Left lung (tissue), 10 donors: ENCODE data around the gene DCUN1D3. TPM values are rescaled to one million over a fixed set of nuclear protein-coding genes. Genes with fewer than 3 reads are reported as not detected.
A peak's percentile ranks its signal among the peaks of the same experiment; 100 is the strongest.
"Not testable (repeated sequence)": the region's sequence is repeated elsewhere in the genome, so short reads cannot be mapped to it uniquely, and the experiment has no call there.

Experiments used
- ATAC-seq: fragments of 200-7000 bp; cut with Tn5 transposase; one replicate; pipeline ENCODE4 v1.9.1; 2020; ENCODE audit warnings: moderate library complexity
- DNase-seq, 4 donors: peaks; one replicate each; pipeline ENCODE4 v3.0.0-alpha.2; 2013 to 2020
- H3K27ac ChIP-seq, 2 donors: fragments of 200-600 bp; sonication (generic) in 1 of 2; one replicate each; pipeline versions ENCODE4 v1.5.0 to v1.8.0; 2020 to 2021
- H3K27me3 ChIP-seq, 2 donors: fragments of 200-600 bp; sonication (generic) in 1 of 2; one replicate each; pipeline versions ENCODE4 v1.5.0 to v1.8.0; 2020 to 2021
- H3K36me3 ChIP-seq, 2 donors: fragments of 200-600 bp; sonication (generic) in 1 of 2; one replicate each; pipeline versions ENCODE4 v1.5.0 to v1.8.0; 2020 to 2021
- H3K4me1 ChIP-seq, 2 donors: fragments of 200-600 bp; one replicate each; pipeline ENCODE4 v1.8.0; 2021
- H3K4me3 ChIP-seq, 2 donors: fragments of 200-600 bp; sonication (generic) in 1 of 2; one replicate each; pipeline versions ENCODE4 v1.5.0 to v1.8.0; 2020 to 2021; ENCODE audit warnings: mild to moderate bottlenecking in 1 of 2
- H3K9me3 ChIP-seq, 2 donors: fragments of 200-600 bp; sonication (generic) in 1 of 2; one replicate each; pipeline versions ENCODE4 v1.5.0 to v1.8.0; 2020 to 2021
- intact Hi-C, 2 donors: fragments of 100-400 bp; cut with DNase I; formaldehyde crosslinking; loops; one replicate each; pipeline versions ENCODE4 v1.11.2 to v1.14.2; 2022
- polyA plus RNA-seq, 6 donors: library from polyadenylated mRNA; unstranded; fragments of 120-200 nt; gene quantifications; one replicate each; pipeline ENCODE4 v1.2.1, GENCODE V29; 2013; ENCODE audit not compliant: insufficient read length in 6 of 6
- total RNA-seq, 2 donors: library from RNA; stranded (reverse); fragmentation: NEBNext Ultra II Directional; extraction: Animal tissue kit (Norgen Biotek cat#: 25700); gene quantifications; one replicate each; pipeline ENCODE4 v1.2.1, GENCODE V29; 2021
- TF ChIP-seq, protein P1 (sequence below), 2 donors: fragments of 200-600 bp; sonication (generic) in 1 of 2; IDR thresholded peaks; one replicate each; pipeline versions ENCODE4 v1.5.0 to v1.8.0; 2021; ENCODE audit warnings: antibody characterized with exemption in 2 of 2
- donor health status: DM: no; HTN: yes; CAD: no.
- donor health status: DM: no; HTN: no; CAD: no.

DCUN1D3 gene
- total and polyA plus RNA-seq, 8 donors, result 8.5 to 27.1 (median 9.9) TPM

- TF ChIP-seq, protein P1, sequence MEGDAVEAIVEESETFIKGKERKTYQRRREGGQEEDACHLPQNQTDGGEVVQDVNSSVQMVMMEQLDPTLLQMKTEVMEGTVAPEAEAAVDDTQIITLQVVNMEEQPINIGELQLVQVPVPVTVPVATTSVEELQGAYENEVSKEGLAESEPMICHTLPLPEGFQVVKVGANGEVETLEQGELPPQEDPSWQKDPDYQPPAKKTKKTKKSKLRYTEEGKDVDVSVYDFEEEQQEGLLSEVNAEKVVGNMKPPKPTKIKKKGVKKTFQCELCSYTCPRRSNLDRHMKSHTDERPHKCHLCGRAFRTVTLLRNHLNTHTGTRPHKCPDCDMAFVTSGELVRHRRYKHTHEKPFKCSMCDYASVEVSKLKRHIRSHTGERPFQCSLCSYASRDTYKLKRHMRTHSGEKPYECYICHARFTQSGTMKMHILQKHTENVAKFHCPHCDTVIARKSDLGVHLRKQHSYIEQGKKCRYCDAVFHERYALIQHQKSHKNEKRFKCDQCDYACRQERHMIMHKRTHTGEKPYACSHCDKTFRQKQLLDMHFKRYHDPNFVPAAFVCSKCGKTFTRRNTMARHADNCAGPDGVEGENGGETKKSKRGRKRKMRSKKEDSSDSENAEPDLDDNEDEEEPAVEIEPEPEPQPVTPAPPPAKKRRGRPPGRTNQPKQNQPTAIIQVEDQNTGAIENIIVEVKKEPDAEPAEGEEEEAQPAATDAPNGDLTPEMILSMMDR (IDR thresholded peaks at IDR 0.05), result no peak
Observed at GRCh38 chr16:20868890-20869289, 31.3 kb downstream of the DCUN1D3 start.

GRCh38 chr16:20867585-20867984 lies 32.6 kb downstream of the DCUN1D3 start:
- H3K4me3 ChIP-seq, result no peak overlapping the region
- ATAC-seq (no peak), DNase-seq (no peak)
- peak overlapping the region in 1 of 2 donors; percentile 7 for H3K27ac ChIP-seq
- H3K4me1 ChIP-seq, result peaks cover 57 to 68% of the 10 kb centered on the region in 2 donors
- intact Hi-C loops, result no loop called here
- peaks cover 0 to under 1% of the 10 kb centered on the region in 2 donors for H3K36me3 ChIP-seq
- H3K9me3 ChIP-seq, result no peaks in the 10 kb centered on the region
- no peaks in the 10 kb centered on the region for H3K27me3 ChIP-seq
- TF ChIP-seq, protein P1 (IDR thresholded peaks at IDR 0.05), result no peak

More at GRCh38 chr16:20868890-20869289, 31.3 kb downstream of the DCUN1D3 start:
- Histone ChIP-seq H3K4me3 (no peak overlapping the region), H3K27me3 (no peaks in the 10 kb centered on the region), H3K9me3 (no peaks in the 10 kb centered on the region), H3K4me1 (peaks cover 63 to 80% of the 10 kb centered on the region in 2 donors), H3K27ac (peak overlapping the region in 1 of 2 donors; percentile 30), H3K36me3 (no peaks in the 10 kb centered on the region)
- intact Hi-C loops, result no loop called here
- peak; percentile 91 for ATAC-seq
- peak; percentile 42 to 89 (median 82) for DNase-seq

- ATAC-seq, result no peak
- Histone ChIP-seq H3K9me3 (no peaks in the 10 kb centered on the region), H3K27ac (peak overlapping the region in 1 of 2 donors; percentile 53), H3K4me3 (no peak overlapping the region), H3K27me3 (no peaks in the 10 kb centered on the region), H3K4me1 (peaks cover 54 to 62% of the 10 kb centered on the region in 2 donors), H3K36me3 (peaks cover 0 to 9% of the 10 kb centered on the region in 2 donors)
- no peak for DNase-seq
- TF ChIP-seq, protein P1 (IDR thresholded peaks at IDR 0.05), result no peak
- intact Hi-C loops, result no loop called here
Observed at GRCh38 chr16:20866801-20867200, 33.4 kb downstream of the DCUN1D3 start.

DNA sequence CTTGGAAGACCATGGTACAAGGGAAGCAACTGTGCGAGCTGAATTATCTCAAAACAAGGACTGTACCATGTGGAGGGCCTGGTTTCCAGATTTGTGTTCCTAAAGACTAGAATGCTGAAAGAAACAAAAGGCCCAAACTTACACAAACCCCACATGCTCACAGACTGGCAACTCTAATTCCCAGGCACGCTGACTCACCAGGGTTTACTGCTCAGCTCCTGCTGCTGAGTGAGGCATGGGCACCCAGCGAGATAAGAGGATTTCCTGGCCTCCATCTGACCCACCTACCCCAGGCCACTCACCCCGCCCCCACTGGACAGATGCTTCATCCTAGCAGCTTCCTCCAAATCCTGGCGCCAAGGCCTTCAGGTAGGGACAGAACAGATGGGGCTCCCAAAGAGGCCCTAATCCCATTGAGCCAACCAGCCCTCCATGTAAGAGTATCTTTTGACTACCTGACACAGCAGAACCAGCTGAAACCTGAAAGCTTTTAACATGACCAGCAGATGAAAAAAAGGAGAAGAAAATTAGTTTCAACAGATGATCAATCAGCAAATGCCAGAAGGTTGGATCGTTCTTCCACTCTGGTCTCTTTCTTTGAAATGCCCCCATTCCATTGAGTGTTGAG lies 33.9 kb downstream of the DCUN1D3 start:
- Histone ChIP-seq H3K27ac (peak overlapping the region; percentile 53 to 57), H3K9me3 (no peaks in the 10 kb centered on the region), H3K4me3 (no peak overlapping the region), H3K4me1 (peaks cover 50 to 62% of the 10 kb centered on the region in 2 donors), H3K27me3 (no peaks in the 10 kb centered on the region), H3K36me3 (peaks cover 0 to 14% of the 10 kb centered on the region in 2 donors)
- TF ChIP-seq, protein P1 (IDR thresholded peaks at IDR 0.05), result no peak
- DNase-seq (peak in 1 of 4 donors; percentile 61), ATAC-seq (peak; percentile 58)
- intact Hi-C loops, result no loop called here

DNA sequence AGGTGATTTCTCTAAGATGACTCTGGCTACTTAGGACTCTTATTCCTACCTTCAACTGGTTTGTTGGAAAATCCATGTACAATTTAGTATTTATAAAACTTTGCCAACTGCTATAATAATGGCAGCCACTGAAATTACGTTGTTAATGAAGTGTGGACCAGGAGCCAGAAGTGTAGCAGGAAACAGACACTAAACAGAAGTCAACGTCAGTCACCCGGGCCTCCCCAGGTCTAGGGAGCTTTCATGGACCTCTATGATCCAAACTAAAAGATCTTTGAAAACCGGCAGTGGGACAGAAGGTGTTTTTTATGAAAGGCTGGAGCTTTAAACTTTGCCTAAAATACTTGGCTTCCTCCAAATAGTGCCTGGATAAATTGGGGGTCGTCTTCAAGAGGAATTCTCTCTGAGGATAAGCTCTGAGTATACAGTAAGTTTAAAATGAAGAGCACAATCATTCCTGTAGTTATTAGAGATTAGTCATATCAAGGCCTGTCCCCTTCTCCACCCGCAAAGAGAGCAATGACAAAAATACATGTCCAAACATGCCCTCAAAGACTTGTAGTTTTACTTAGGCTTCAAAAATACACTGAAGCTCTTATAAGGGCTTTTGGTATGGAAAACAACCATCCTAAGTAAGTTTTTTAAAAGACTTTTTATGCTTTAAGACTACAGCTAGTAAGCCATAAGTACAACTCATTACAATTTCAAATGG lies 34.6 kb downstream of the DCUN1D3 start:
- DNase-seq, result no peak
- peaks cover 0 to 21% of the 10 kb centered on the region in 2 donors for H3K36me3 ChIP-seq
- H3K27ac ChIP-seq, result peak overlapping the region; percentile 53 to 57
- H3K9me3 ChIP-seq, result no peaks in the 10 kb centered on the region
- ATAC-seq, result no peak
- no peak overlapping the region for H3K4me3 ChIP-seq
- intact Hi-C loops, result no loop called here
- no peaks in the 10 kb centered on the region for H3K27me3 ChIP-seq
- TF ChIP-seq, protein P1 (IDR thresholded peaks at IDR 0.05), result no peak
- H3K4me1 ChIP-seq, result peaks cover 43 to 56% of the 10 kb centered on the region in 2 donors

DNA sequence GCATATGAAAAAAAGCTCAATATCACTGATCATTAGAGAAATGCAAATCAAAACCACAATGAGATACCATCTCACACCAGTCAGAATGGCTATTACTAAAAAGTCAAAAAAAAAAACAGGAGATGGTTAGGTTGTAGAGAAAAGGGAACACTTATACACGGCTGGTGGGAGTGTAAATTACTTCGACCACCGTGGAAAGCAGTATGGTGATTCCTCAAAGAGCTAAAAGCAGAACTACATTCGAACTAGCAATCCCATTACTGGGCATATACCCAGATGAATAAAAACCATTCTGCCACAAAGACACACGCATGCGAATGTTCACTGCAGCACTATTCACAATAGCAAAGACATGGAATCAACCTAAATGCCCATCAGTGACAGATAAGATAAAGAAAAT lies 35.8 kb downstream of the DCUN1D3 start:
- ATAC-seq, H3K27ac ChIP-seq, H3K27me3 ChIP-seq, H3K4me3 ChIP-seq, H3K9me3 ChIP-seq, DNase-seq, intact Hi-C loops: not testable (repeated sequence)
- Histone ChIP-seq H3K36me3 (peaks cover 0 to 33% of the 10 kb centered on the region in 2 donors), H3K4me1 (peaks cover 31 to 48% of the 10 kb centered on the region in 2 donors)
